D721Med (cell line): ENCODE results near the gene SLC9A9.

Source experiments
- DNase-seq: peaks from one replicate; pipeline ENCODE4 v3.0.0; 2011; ENCODE audit warnings: low spot score; ENCODE audit not compliant: insufficient read length
- FAIRE-seq: peaks from 2 replicates; lab custom pipeline; 2011; peaks lifted over from hg19 to GRCh38; lab: Jason Lieb, UNC
- CTCF ChIP-seq: IDR thresholded peaks from 2 replicates; pipeline ENCODE4 v1.5.1; 2012; ENCODE audit warnings: mild to moderate bottlenecking, control low read depth; ENCODE audit not compliant: insufficient read depth; ENCODE audit errors: missing control alignments

SLC9A9 gene

GRCh38 chr3:143245692-143246091 lies 602.6 kb downstream of the SLC9A9 start:
- no peak for FAIRE-seq

GRCh38 chr3:143244516-143245063 lies 603.7 kb downstream of the SLC9A9 start:
- FAIRE-seq (no peak), DNase-seq (no peak)
- TF ChIP-seq CTCF = no peak

More at GRCh38 chr3:143245692-143246091, 602.6 kb downstream of the SLC9A9 start:
- no peak for DNase-seq
- no peak for TF ChIP-seq CTCF

GRCh38 chr3:143243686-143244085 lies 604.6 kb downstream of the SLC9A9 start:
- no peak for DNase-seq

GRCh38 chr3:143242691-143243090 lies 605.6 kb downstream of the SLC9A9 start:
- DNase-seq (no peak), FAIRE-seq (no peak)
- no peak for TF ChIP-seq CTCF

More at GRCh38 chr3:143243686-143244085, 604.6 kb downstream of the SLC9A9 start:
- no peak for FAIRE-seq
- no peak for TF ChIP-seq CTCF

- DNase-seq (no peak), FAIRE-seq (no peak)
- no peak for TF ChIP-seq CTCF
Measured at GRCh38 chr3:143242101-143242500, 606.2 kb downstream of the SLC9A9 start.

- FAIRE-seq = no peak
- TF ChIP-seq CTCF = no peak
- no peak for DNase-seq
Measured at GRCh38 chr3:143241481-143241951, 606.8 kb downstream of the SLC9A9 start.

GRCh38 chr3:143240886-143241285 lies 607.4 kb downstream of the SLC9A9 start:
- no peak for TF ChIP-seq CTCF
- no peak for DNase-seq
- FAIRE-seq = no peak
